ENCODE measurements around the gene NINL.
A peak's percentile ranks its signal among the peaks of the same experiment; 100 is the strongest.
"Not testable (repeated sequence)": the region's sequence is repeated elsewhere in the genome, so short reads cannot be mapped to it uniquely, and the experiment has no call there.

NINL gene

DNA sequence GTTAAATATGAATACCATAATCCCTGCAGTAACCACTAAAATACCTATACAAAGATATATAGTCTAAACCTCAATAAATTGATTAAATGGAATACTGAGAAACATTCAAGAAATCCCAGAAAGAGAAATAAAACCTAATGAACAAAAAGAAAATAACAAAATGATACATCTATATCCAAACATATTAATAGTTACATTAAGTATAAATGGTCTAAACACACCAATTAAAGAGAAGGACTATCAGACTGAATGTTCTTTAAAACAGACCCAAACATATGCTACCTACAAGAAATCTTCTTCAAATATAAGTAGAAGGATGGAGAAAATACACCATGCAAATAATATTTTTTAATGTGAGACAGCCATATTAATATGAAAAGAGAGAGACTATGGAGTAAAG, 22.0 kb downstream of the NINL start:
- DNase-seq = no peak
- intact Hi-C loops (cut with DNase I) = no loop called here

DNA sequence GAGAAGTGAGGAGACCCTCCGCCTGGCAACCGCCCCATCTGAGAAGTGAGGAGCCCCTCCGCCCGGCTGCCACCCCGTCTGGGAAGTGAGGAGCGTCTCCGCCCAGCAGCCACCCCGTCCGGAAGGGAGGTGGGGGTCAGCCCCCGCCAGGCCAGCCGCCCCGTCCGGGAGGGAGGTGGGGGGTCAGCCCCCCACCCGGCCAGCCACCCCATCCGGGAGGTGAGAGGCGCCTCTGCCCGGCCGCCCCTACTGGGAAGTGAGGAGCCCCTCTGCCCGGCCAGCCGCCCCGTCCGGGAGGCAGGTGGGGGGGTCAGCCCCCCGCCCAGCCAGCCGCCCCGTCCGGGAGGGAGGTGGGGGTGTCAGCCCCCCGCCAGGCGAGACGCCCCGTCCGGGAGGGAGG, 23.6 kb downstream of the NINL start:
- intact Hi-C loops (cut with DNase I) = not testable (repeated sequence)
- peak in 1 of 10 donors; percentile 67 for DNase-seq

DNA sequence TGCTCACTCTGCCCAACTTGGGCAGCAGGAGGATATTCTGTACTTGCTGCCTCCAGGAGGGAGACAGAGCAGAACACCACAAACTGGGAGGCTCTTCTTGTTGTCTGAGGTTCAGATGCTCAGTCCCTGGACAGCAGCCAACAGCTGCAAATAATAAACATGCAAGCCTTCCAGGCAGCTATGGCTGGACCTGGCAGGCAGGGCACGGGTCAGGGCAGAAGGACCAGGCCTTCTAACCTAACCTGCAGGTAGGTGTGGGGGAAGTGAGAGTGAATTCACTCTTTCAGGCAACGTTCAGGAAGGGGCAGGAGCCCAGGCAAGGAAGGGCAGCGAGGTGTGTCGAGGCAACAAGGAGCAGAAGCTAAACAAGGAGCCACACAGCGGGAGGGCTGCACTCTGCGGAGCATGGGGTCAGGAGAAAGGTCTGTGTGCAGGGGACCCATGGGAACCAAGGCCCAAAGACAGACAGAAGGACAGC, 31.5 kb downstream of the NINL start:
- intact Hi-C loops (cut with DNase I) = no loop called here
- peak in 1 of 10 donors; percentile 32 for DNase-seq

DNA sequence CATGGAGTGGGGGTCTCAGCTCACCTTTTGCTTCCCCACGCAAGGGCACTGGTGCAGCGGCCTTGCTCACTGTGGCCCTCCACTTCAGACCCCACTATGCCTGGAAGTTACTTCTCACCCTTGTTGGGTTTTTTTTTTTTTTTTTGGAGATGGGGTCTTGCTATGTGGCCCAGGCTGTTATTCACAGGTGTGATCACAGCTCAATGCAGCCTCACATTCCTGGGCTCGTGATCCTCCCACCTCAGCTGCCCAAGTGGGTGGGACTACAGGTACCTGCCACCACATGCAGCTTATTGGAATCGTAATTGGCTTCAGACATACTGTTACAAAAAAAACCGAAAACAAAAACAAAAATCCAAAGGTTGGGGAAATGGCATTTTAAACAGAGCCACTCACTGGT, 32.4 kb downstream of the NINL start:
- intact Hi-C loops (cut with DNase I) = no loop called here
- DNase-seq = no peak

DNA sequence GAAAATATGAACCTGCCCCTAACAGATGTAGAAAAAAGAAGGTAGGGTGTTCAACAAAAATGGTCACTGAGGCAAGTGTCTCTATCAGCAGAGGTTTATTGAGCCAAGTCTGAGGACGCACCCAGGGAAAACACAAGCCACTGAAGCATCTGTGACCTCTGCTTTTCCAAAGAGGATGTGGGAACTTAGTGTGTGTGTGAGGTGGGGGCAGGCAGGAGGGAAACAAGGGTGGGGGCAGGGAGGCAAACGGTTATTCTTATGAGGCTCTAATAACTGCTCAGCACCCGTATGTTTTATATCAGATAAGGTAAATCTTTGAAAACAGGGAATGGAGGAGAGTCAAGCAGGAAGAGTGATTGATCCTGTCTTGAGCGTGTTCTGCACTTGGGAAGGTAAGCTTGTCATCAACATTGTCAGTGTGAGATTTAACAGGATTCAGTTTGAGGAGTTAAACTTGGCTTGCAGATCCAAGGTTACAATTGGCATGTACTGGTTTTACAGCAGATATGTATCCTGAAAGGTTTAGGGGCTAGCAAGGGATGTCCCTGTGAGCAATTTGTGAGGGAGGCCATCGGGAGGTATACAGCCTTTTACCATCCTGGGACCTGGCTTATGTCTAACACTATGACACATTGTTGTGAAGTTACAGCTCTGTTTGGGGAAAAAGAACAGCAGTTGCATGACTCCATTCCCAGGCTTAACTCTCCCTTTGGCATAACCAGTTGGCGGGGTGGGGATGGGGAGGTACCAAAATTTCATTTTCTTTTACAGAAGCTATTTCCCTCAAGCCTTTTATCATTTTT, 33.7 kb downstream of the NINL start:
- intact Hi-C loops (cut with DNase I) = no loop called here
- no peak for DNase-seq

DNA sequence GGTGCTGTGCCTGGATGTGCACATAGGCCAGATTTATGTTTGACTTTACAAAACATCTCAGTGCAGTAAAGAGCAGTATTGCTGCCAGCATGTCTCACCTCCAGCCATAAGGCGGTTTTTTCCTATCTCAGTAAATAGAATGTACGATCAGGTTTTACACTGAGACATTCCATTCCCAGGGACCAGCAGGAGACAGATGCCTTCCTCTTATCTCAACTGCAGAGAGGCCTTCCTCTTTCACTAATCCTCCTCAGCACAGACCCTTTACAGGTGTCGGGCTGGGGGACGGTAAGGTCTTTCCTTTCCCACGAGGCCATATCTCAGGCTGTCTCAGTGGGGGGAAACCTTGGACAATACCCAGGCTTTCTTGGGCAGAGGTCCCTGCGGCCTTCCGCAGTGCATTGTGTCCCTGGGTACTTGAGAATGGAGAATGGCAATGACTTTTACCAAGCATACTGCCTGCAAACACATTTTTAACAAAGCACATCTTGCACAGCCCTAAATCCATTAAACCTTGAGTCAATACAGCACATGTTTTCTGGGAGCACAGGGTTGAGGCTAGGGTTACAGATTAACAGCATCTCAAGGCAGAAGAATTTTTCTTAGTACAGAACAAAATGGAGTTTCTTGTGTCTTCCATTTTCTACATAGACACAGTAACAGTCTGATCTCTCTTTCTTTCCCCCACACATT, 34.5 kb downstream of the NINL start:
- DNase-seq; intact Hi-C loops (cut with DNase I): not testable (repeated sequence)

DNA sequence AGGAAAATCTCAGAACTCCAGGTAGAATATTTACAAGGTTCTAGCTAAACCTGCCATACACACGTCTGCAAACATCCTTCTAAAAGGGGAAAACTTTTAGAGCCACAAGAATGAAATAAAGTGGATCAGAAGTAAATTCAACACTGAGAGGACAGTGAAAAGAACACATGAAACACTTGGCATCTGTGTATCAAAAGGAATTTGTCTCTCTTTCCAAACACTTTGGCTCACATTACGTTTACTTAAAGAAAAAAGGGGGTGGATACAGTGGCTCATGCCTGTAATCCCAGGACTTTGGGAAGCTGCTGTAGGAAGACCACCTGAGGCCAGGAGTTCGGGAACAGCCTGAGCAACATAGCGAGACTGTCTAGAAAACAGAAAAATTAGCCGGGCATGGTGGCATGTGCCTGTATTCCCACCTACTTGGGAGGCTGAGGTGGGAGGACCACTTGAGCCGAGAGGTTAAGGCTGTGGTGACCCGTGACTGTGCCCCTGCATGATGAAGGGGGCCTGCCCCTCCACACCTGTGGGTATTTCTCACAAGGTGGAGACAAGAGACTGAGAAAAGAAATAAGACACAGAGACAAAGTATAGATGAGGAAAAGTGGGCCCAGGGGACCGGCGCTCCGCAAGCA, 35.4 kb downstream of the NINL start:
- intact Hi-C loops (cut with DNase I) = no loop called here
- DNase-seq = no peak

DNA sequence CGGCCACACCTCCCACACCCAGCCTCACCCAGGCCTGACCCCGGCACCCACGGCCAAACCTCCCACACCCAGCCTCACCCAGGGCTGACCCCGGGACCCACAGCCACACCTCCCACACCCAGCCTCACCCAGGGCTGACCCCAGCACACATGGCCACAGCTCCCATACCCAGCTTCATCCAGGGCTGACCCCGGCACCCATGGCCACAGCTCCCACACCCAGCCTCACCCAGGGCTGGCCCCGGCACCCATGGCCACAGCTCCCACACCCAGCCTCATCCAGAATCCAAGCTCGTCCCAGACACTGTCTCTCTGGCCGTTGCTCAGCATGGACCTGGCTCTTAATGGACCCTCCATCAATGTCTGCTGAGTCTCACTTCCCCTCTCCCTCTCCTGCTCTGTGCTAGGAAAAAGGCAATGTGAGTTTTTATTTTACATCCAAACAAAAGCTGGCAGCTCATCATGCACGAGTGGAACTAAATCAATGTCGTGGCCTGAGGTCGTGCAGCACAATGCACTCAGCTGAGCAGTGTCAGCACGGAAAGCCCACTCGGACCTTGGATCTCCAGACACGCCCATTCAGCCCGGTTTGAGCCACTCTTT, 36.1 kb downstream of the NINL start:
- peak in 1 of 10 donors; percentile 66 for DNase-seq
- intact Hi-C loops (cut with DNase I) = no loop called here

DNA sequence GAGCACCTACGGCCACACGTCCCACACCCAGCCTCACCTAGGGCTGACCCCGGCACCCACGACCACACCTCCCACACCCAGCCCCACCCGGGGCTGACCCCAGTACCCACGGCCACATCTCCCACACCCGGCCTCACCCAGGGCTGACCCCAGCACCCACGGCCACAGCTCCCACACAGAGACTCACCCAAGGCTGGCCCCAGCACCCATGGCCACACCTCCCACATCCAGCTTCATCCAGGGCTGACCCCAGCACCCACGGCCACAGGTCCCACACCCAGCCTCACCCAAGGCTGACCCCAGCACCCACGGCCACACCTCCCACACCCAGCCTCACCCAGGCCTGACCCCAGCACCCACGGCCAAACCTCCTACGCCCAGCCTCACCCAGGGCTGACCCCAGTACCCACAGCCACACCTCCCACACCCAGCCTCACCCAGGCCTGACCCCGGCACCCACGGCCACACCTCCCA, 36.7 kb downstream of the NINL start:
- intact Hi-C loops (cut with DNase I) = no loop called here
- peak in 1 of 10 donors; percentile 78 for DNase-seq

DNA sequence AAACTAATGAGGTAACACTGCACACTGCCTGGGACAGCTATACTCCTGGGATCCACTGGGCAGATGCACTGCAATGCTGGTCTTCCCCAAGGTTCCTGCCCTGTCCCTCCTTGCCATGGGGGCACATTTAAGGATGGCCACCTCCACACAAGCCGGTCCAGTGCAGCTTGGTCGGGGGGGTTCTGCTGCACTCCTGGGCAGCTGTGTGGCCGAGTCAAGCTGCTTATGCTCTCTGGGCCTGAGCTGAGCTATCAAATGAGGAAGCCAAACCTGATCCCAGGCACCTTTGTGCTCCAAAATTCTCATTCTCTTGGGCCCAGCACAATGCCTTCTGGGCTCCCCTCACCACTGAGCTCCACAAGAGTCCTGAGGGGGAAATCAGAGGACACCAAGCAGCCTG, 37.3 kb downstream of the NINL start:
- DNase-seq = no peak
- intact Hi-C loops (cut with DNase I) = no loop called here

DNA sequence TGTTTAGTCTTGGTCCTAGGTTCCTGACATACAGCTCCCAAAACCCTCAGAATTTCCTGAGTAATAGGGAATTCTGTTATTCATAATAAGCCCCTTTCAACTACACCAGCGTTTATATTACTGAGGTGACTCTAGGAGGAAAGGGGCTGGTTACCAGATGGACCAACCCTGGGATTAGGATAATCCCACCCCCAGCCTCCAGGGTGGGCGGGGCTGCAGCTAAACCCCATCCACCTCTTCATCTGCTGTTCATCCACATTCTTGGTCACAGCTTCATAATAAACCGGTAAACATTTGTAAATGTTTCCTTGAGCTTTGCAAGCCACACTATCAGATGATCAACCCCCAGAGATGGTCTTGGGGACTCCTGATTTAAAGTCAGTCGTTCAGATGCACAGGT, 38.3 kb downstream of the NINL start:
- intact Hi-C loops (cut with DNase I) = no loop called here
- DNase-seq = no peak

DNA sequence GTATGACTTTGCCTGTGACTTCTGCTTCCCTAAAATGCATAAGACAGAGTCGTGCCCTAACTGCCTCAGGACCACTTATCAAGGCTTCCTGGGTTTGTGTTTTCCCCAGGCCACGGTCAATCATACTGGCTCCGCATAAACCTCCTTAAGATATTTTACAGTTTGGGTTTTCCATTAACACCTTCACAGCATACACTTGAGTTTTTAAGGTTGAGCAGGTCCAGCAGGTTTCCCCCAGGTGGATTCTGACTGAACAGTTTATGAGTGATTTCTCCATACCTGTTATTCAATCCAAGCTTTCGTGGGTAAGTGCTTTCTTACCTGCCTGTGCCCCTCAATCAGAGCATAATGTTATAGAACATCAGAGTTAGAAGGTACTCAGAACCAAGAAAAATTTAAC, 39.3 kb downstream of the NINL start:
- DNase-seq = no peak
- intact Hi-C loops (cut with DNase I) = no loop called here

DNA sequence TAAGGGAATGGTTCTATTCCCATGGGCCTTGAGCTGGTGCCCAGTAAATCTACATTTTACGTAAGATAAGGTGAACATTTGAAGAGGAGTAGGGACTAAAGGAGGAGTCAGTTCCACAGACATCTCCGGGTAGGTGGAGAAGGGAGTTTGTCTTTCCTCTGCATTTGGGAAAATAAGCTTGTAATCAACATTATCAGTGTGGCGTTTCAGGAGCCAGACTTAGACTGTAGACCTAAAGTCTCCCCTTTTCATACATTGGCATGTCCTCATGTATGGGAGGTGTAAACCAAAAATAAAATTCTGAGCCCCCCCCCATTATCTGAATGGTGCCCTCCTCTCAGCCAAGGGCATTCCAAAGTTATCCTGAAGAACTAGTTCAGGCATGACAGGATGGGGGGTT, 40.2 kb downstream of the NINL start:
- no peak for DNase-seq
- intact Hi-C loops (cut with DNase I) = no loop called here

DNA sequence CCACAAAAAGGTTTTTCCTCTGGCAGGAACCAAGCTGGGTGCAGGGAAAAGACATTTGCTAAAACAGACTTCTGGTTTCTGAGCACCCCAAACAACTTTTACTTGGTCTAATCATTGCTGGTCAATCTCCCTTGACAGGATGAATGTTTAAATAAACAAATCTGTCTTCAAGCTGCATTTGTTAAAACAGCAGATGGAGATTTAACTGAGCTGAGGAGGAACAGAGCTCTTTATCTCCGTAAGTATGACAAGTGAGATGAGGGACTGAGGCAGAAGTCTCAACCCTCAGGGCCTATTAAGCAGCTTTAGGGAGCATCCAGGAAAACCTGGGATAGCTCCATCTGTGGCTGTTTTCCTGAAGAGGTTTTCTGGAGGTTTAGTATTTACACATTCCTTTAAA, 40.6 kb downstream of the NINL start:
- intact Hi-C loops (cut with DNase I) = no loop called here
- DNase-seq = no peak

DNA sequence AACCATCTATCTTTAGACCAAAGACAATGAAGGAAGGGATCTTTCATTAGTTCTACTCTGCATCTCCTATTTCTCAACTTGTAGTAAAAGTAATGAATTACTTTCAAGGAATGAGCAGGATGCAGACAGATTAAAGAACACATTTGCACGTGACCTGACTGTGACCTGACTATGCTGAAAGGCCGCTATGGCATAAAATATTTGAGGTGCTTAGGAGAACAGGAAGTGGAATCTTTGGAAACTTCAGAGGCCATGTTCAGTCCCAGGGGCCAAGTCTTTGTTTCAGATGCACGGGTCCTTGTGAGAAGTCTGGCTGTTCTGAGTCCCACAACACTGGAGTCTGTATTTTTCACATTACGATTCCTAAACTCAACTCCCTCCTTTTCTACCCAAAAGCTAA, 41.0 kb downstream of the NINL start:
- no peak for DNase-seq
- intact Hi-C loops (cut with DNase I) = no loop called here

DNA sequence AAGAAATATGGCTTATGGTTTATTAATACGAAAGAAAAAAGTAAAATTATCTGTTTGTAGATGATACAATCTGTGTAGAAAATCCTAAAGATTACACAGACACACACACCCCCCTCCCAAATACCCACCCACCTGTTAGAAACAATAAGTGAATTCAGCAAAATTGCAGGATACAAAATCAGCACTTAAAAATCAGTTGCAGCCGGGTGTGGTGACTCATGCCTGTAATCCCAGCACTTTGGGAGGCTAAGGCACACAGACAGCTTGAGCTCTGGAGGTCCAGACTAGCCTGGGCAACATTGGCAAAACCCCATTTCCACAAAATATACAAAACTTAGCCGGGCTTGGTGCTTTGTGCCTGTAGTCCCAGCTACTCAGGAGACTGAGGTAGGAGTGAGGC, 42.3 kb downstream of the NINL start:
- intact Hi-C loops (cut with DNase I) = no loop called here
- no peak for DNase-seq

DNA sequence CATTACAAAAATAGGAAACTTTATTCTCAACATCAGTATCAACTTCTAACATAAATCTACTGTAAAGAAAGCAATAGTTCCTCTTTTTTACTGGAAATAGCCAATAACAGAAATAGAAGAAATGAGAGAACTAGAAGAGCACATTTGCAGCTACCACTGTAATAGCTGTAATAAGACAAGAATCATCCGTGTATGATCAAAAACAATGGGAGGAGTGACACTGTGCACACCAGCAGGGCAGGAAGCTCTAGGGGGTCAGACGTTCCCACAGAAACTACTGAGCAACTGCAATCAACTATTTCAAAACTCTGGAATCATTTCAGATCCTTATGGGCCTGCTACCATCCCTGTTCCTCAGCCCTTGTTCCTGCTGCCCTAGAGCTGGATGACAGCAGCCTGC, 43.7 kb downstream of the NINL start:
- intact Hi-C loops (cut with DNase I) = no loop called here
- DNase-seq = no peak

DNA sequence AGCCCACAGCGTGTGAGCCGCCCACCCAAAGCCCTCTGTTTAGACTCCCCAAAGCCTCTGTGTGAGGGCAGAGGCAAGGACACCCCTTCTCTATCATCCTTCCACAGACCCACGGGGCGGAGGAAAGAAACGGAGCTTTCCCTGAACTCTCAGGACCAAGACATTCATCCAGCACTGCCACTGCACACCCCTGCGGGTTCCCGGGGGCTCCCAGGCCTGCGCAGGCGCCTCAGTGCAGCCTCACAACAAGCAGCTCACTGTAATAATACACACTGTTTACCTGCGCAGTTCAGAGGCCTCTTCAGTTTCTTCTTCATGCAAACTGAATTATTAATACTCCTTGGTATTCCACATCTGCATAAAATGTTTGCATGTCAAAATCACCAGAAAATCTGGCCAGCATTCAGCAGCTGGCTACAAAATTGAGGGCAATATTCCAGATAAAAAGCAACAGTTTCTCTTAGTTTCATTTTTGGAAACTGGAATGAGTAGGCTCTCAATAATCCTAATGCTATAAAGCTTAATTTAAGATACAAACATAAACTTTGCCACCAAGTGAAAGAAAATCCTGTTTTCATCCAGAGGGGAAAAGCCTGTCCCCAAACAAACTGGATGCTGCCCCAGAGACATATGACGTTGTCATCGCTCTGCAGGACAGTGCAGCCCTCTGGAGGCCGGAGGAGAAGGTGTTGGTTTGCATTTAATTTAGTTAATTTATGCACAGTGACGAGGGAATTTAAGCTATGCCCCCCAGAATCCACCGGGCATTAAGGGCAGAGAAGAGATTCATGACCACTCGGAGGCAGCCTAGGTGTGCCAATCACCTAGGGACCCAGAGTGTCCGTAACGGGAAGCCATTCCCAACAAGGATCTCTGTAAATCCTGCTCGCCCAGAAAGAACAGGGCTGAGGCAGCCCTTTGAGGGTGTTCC, 45.3 kb downstream of the NINL start:
- intact Hi-C loops (cut with DNase I) = no loop called here
- DNase-seq = peak in 7 of 10 donors; percentile 42 to 92 (median 53)

DNA sequence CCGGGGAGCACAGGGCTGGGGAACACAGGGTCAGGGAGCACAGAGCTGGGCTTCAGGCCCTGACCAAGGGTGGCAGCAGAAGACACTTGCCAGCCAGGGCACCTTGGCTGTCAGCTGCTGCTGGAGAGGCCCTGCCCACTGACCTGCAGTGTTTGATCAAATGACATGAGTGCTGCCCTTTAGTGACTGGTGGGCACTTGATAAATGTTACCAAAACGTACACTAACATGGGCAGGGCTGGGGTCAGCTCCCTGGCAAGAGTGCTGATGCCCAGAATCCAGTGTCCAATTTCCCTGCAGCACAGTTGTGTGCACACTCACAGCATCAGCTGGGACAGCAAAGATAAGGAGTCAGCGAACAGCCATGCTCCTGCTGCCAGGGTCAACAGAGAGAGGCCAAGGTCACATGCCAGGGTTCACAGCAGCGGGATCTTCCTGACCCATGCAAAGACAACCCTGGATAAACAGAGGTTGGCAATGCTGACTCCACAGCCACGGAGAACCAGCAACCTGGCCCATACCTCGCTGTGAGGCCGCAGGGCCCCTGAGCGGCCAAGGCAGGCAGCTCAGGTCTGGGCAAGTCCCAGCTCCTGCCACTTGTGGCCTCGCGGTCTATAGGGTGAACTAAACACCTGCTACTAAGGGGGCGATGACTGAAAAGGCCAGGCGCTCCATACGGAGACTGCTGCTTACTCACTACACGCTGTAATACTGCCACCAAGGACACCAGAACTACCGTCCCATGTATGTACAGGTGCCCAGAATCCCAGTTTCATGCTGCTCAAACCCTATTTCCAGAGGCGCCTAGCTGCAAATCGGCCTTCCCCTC, 46.3 kb downstream of the NINL start:
- intact Hi-C loops (cut with DNase I) = no loop called here
- no peak for DNase-seq

Data from posterior cingulate gyrus (tissue), 11 donors.